Urinary bladder (tissue), 4 donors: Measurements from ENCODE around the gene PKD2L1. TPM values are rescaled to one million over a fixed set of nuclear protein-coding genes. Genes with fewer than 3 reads are reported as not detected.

Experiments used
- DNase-seq: peaks from one replicate; pipeline ENCODE4 v3.0.0-alpha.2; 2015; ENCODE audit errors: extremely low spot score
- H3K27ac ChIP-seq: one replicate; pipeline ENCODE4 v1.5.1; 2013; ENCODE audit warnings: low read depth, mild to moderate bottlenecking, moderate library complexity
- H3K36me3 ChIP-seq: one replicate; pipeline ENCODE4 v1.6.1; 2013; ENCODE audit warnings: mild to moderate bottlenecking, moderate library complexity; ENCODE audit not compliant: insufficient read depth
- H3K4me1 ChIP-seq: one replicate; pipeline ENCODE4 v1.6.1; 2013; ENCODE audit warnings: mild to moderate bottlenecking, moderate library complexity; ENCODE audit not compliant: insufficient read depth
- H3K4me3 ChIP-seq: one replicate; pipeline ENCODE4 v1.5.1; 2013; ENCODE audit warnings: low read depth, low read length
- WGBS: extraction: QIAGEN DNeasy Blood & Tissue Kit; methylation state at CpG from one replicate; pipeline ENCODE4 v1.1.7; 2013; 5-methylcytosine and 5-hydroxymethylcytosine counted together
- polyA plus RNA-seq: library from polyadenylated mRNA; stranded (reverse); fragments of 200-250 nt; gene quantifications from one replicate; pipeline ENCODE4 v1.2.3, GENCODE V29; 2013
- total RNA-seq: library from RNA; depleted of rRNA; stranded (reverse); fragments of >200 nt; gene quantifications from one replicate; pipeline ENCODE4 v1.2.3, GENCODE V29; 2014
- donor health status: healthy with polysubstance abuse.
- donor health status: healthy.

The PKD2L1 gene
- total and polyA plus RNA-seq, 2 donors = not detected

DNA sequence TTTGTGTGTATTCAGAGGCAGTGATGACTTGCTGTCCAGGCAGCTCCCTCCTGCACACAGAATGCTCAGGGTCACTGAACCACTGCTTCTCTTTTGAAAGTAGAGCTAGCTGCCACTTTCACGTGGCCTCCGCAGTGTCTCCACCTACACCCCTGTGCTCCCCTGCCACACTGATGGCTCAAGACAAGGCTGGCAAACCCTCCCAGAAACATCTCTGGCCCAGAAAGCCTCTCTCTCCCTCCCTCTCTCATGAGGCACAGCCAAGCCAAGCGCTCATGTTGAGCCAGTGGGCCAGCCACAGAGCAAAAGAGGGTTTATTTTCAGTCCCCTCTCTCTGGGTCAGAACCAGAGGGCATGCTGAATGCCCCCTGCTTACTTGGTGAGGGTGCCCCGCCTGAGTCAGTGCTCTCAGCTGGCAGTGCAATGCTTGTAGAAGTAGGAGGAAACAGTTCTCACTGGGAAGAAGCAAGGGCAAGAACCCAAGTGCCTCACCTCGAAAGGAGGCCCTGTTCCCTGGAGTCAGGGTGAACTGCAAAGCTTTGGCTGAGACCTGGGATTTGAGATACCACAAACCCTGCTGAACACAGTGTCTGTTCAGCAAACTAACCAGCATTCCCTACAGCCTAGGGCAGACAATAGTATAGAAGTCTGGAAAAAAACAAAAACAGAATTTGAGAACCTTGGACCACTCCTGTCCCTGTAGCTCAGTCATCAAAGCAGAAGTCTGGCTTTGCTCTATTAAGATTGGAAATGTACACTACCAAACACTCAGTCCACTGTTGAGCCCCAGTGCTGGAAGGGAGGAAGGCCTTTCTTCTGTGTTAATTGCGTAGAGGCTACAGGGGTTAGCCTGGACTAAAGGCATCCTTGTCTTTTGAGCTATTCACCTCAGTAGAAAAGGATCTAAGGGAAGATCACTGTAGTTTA, 32.8 kb upstream of the PKD2L1 start:
- Histone ChIP-seq H3K36me3 (peaks cover 3% of the 10 kb centered on the region), H3K27ac (peak overlapping the region; percentile 70), H3K4me3 (no peak overlapping the region), H3K4me1 (no peaks in the 10 kb centered on the region)
- WGBS = 80% methylated on average over 6 of the region's 6 CpGs
- DNase-seq = no peak

DNA sequence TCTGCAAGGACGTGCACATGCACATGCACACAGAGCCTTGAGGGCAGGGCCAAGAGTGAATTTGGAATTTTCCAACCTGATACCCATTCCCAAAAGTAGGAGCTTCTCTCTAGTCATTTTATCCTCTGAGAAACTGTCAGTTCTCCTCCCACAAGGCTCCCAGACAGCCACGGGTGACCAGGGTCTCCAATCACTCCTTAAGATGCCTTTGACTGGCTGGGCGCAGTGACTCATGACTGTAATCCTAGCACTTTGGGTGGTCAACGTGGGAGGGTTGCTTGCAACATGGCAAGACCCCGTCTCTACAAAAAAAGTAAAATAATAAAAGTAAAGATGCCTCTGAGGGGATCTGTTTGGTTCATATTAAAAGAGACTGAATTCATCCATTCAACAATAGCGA, 30.2 kb upstream of the PKD2L1 start:
- H3K27ac ChIP-seq = no peak overlapping the region
- no peak overlapping the region for H3K4me3 ChIP-seq
- no peaks in the 10 kb centered on the region for H3K4me1 ChIP-seq
- no peak for DNase-seq
- 75% methylated on average over 6 of the region's 6 CpGs for WGBS
- peaks cover 6% of the 10 kb centered on the region for H3K36me3 ChIP-seq

DNA sequence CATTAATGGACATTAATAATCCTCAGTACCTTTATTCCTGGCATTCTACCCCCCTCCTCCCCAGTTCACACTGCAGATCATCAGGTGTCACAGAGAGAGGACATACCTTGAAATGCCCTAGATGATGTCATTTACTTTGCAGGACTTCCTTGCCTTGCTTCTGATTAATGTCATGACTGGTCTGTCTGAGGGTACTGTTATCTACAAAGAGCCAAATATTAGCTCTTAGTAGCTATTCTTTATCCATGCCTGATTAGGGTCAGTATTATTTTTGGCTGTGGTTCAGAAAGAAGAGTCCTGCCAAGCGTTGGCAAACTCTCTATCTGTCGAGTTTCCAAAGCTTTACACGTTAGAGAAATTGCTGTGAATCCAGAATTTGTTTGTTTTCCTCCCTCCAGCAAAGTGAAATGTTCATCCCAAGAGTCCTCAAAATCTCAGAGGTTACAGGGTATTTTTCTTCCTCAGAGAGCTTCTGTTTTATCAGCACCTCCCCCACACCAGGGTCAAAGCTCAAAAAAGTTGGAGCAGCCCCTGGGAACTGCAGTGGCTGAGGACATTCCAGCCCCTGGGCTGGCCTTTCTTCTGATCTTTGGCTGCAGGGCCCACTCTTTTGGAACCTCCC, 29.6 kb upstream of the PKD2L1 start:
- no peak overlapping the region for H3K4me3 ChIP-seq
- H3K27ac ChIP-seq = no peak overlapping the region
- no peaks in the 10 kb centered on the region for H3K4me1 ChIP-seq
- peaks cover 8% of the 10 kb centered on the region for H3K36me3 ChIP-seq
- WGBS = 32% methylated on average over 3 of the region's 3 CpGs
- DNase-seq = no peak

DNA sequence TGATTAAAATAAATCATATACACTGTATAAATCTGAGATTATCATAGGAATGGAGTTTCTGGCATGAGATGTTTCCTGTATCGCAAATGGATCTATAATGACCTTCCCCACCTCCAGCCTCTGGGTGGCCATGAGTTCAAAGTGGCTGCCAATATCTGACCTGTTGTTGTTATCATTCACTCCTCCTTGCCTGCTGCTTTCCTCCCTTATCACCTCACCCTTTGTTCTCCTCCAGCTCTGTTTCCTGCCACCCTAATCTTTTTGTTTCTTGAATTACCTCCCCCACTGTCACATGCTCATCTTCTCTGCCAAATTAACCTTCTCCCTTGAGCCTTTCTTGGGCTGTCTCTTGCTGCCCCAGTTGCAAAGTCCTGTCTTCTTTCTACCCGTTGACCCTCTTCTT, 29.0 kb upstream of the PKD2L1 start:
- peaks cover 7% of the 10 kb centered on the region for H3K36me3 ChIP-seq
- no peak overlapping the region for H3K4me3 ChIP-seq
- no peak overlapping the region for H3K27ac ChIP-seq
- 58% methylated on average over 2 of the region's 2 CpGs for WGBS
- no peaks in the 10 kb centered on the region for H3K4me1 ChIP-seq
- no peak for DNase-seq

DNA sequence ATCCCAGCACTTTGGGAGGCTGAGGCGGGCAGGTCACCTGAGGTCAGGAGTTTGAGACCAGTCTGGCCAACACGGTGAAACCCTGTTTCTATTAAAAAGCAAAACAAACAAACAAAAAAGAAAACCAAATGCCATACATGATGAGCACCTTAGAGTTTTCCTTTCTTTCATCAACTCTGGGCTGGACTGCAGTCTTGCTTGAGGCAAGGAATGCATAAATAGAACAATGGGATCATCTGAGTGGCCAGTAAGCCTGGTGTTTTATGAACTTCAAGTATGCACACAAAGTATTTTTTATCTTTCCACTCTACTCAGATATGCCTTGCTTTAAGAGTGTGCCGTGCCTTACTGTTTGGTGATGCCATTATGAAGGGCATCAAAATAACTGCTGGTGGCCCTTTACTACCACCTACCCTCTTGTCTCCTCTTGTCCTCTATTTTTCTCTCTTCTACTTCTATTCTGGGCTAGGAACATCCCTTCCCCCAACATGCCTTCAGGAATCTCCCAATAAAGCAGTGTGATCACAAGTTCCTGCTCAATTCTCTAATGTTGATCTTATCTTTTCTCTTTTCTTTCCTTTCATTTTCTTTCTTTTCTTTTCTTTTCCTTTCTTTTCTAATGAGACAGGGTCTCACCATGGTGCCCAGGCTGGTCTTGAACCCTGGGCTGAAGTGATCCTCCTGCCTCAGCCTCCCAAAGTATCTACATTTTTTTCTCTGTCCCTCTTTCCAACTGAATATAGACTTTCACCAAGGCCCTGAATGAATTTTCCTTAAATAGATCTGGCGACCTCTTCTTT, 27.2 kb upstream of the PKD2L1 start:
- Histone ChIP-seq H3K27ac (no peak overlapping the region), H3K36me3 (peaks cover 7% of the 10 kb centered on the region), H3K4me3 (no peak overlapping the region), H3K4me1 (no peaks in the 10 kb centered on the region)
- WGBS = 71% methylated on average over 4 of the region's 4 CpGs
- no peak for DNase-seq

DNA sequence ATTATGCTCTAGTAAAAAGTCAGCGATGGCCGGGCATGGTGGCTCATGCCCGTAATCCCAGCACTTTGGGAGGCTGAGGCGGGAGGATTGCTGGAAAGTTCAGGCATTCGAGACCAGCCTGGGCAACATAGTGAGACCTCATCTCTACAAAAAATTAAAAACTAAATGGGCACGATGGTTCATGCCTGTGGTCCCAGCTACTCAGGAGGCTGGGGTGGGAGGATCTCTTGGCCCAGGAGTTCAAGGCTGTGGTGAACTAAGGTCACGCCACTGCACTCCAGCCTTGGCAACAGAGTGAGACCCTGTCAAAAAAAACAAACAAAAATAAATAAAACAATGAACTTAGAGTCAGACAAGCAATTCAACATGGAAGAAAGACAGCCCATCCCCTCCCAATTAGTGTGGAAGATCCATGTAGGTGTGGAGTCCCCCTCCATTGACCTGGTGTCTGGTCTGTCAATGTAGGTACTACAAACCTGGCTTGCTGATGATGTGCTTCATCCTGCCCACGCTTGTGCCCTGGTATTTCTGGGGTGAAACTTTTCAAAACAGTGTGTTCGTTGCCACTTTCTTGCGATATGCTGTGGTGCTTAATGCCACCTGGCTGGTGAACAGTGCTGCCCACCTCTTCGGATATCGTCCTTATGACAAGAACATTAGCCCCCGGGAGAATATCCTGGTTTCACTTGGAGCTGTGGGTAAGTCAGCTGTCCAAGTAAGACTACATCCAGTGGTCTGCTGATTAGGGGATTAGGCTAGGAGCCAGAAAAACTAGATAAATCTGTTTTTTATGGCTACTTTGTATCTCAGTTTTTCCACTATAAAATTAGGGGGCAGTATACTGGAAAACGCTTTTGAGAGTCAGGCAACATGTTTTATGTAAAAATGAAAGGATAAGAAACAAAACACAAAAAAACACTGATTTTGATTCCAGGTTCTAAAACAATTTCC, 26.3 kb upstream of the PKD2L1 start:
- peaks cover 7% of the 10 kb centered on the region for H3K36me3 ChIP-seq
- no peaks in the 10 kb centered on the region for H3K4me1 ChIP-seq
- 79% methylated on average over 14 of the region's 14 CpGs for WGBS
- H3K4me3 ChIP-seq = no peak overlapping the region
- no peak for DNase-seq
- H3K27ac ChIP-seq = no peak overlapping the region

DNA sequence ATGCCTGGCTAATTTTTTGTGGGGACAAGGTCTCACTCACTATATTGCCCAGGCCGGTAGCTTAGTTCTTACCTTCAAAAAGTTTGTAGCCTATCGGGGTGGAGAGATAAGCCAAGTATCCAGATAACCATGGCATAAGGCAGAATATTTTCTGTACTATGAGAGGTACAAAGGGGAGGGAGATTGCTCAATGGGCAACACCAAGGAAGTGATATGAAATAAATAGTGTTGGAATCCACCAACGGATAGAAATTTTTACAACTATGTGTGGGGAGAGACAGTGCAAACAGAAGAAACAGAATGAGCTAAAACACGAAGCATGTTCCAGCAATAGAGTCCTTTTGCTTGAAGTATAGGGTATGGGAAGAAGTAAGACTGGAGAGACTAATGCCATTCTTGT, 25.1 kb upstream of the PKD2L1 start:
- no peak for DNase-seq
- H3K4me3 ChIP-seq = no peak overlapping the region
- H3K4me1 ChIP-seq = no peaks in the 10 kb centered on the region
- WGBS = 91% methylated on average over 4 of the region's 4 CpGs
- no peak overlapping the region for H3K27ac ChIP-seq
- H3K36me3 ChIP-seq = peaks cover 5% of the 10 kb centered on the region

DNA sequence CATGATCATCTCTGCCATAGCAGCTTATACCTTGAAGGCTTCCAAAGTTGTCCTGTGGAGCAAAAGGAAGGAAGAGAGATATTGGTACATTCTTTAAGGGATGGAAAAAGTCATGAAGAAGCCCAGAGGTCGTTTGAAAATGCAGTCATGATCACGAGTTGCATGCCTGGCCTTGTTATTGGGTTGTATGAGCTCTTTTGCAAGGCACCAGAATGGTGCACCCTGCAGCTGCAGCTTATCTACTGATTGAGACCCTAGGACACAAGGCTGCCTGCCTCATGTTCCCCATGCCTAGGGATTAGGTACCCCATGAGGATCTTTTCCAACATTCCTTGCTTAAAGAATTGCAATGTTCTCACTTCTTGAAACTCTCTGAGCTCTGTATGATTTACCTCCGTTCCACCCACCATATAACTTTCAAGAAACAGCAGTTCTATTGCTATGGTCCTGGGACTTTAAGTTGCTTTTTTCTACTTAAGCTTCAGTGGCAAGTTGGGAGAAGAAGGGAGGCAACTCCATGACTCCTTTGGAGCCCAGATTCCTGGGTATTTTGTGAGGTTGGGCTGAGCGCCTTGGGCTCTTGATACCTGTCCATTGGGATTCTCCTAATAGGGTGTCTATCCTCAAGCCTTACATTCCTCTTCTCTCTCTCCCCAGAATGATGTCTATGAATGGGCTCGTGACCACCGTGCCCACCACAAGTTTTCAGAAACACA, 23.9 kb upstream of the PKD2L1 start:
- no peaks in the 10 kb centered on the region for H3K4me1 ChIP-seq
- peaks cover 5% of the 10 kb centered on the region for H3K36me3 ChIP-seq
- no peak overlapping the region for H3K4me3 ChIP-seq
- no peak for DNase-seq
- no peak overlapping the region for H3K27ac ChIP-seq
- WGBS = 88% methylated on average over 6 of the region's 6 CpGs

DNA sequence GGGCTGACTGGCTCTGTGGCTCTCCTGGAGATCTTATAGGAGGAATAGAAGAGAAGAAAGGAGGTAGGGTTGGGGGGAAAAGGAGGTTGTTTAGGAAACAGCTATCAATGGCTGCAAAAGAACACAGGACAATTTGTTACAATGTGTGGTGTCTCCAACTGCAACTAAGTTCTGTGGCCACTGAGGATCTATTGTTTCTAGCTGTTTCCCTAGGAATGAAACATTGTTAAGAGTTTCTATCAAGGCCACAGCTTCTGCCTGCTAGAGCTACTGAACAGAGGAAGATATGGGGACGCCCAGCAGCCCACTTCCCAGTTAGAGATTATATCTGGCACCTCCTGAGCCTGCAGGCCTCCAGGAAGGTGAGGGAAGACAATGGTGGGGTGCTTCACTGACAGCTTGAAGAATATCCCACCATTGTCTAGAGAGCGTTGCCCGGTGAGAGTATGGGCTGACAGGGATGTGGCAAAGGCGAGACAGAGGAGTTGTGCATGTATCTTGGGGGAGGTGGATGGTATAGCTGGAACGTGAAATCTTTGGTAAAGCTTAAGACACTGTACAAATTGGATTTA, 21.0 kb upstream of the PKD2L1 start:
- H3K4me3 ChIP-seq = no peak overlapping the region
- H3K27ac ChIP-seq = no peak overlapping the region
- H3K36me3 ChIP-seq = peaks cover 2% of the 10 kb centered on the region
- H3K4me1 ChIP-seq = no peaks in the 10 kb centered on the region
- no peak for DNase-seq
- 84% methylated on average over 5 of the region's 5 CpGs for WGBS

DNA sequence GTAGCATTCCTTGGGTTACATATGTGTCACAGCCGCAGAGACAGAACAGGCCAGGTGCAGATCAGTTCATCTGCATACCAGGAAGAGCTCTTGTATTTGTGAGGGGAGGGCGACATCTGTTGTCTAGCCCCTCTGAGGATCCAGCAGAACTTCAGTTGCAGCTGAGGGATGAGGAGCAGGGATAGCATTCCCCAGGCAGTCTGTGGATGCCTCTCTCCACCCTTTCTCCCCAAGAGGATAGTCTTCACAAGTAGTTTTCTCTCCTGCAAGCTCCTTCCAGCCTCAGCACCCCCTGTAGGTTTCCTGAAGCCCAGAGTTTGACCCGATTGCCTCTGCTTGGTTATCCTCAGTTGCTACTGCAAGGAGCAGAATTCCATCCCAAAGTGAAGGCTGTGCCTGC, 19.6 kb upstream of the PKD2L1 start:
- Histone ChIP-seq H3K27ac (no peak overlapping the region), H3K4me1 (no peaks in the 10 kb centered on the region), H3K36me3 (no peaks in the 10 kb centered on the region), H3K4me3 (no peak overlapping the region)
- 85% methylated on average over 3 of the region's 3 CpGs for WGBS
- DNase-seq = no peak

DNA sequence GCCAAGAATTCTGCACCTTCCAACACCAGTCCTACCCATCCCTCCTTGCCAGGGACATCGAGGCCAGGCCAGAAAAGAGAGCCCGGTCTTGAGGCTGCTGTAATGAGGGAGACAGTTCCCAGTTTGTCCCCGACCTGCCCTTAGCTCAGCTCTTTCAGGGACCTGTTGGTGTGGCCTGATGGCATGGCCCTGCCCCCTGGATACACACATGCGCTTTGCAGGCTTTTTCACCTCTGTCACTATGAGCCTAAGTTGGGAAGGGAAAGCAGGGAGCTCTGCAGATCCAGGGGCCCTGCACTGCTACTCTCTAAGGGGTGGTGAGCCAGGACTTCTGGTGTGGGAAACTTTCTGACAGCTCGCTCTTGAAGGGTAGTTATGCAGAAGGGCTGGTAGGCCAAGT, 19.1 kb upstream of the PKD2L1 start:
- H3K36me3 ChIP-seq = no peaks in the 10 kb centered on the region
- no peak for DNase-seq
- H3K27ac ChIP-seq = no peak overlapping the region
- H3K4me3 ChIP-seq = no peak overlapping the region
- WGBS = 78% methylated on average over 5 of the region's 5 CpGs
- no peaks in the 10 kb centered on the region for H3K4me1 ChIP-seq

DNA sequence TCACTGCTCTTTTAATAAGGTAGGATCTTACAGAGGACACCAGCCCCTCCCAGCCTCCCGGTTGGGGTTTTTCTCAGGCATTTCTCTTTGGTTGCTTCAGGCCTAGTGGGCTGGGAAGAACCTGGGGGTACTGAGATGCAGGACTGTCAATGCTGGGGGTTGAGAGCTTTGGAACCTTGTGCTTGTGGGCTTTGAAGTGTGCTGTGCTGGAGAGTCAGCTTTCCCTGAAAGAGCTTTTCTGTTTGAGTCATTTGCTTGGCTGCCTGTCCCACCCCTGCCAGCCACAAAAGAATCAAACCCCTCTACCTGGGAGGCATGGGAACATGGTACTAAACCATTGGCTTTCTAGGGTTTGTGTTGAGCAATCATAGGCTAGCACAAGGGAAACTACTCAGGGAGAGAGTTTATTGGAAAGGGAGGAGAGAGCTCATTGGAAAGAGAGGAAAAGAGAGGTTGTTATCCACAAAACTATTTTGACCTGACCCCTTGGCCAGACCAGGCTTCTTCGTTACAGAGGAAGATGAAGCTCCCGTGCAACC, 18.4 kb upstream of the PKD2L1 start:
- no peaks in the 10 kb centered on the region for H3K36me3 ChIP-seq
- H3K27ac ChIP-seq = no peak overlapping the region
- H3K4me1 ChIP-seq = no peaks in the 10 kb centered on the region
- WGBS = 74% methylated on average over 3 of the region's 3 CpGs
- no peak for DNase-seq
- H3K4me3 ChIP-seq = no peak overlapping the region
